Upper lobe of left lung (tissue), 6 donors: ENCODE measurements around the gene FMNL2. TPM values are rescaled to one million over a fixed set of nuclear protein-coding genes. Genes with fewer than 3 reads are reported as not detected.

ENCODE experiments used
- ATAC-seq, 2 donors: fragments of 200-7000 bp; cut with Tn5 transposase; one replicate each; pipeline ENCODE4 v1.9.1; 2022; ENCODE audit warnings: mild to moderate bottlenecking in 2 of 2, moderate library complexity in 2 of 2; ENCODE audit not compliant: low FRiP score in 2 of 2
- DNase-seq, 2 donors: peaks; one replicate each; pipeline ENCODE4 v3.0.0-alpha.2; 2019 to 2020
- H3K27ac ChIP-seq, 4 donors: fragments of 200-600 bp; sonication (generic); one replicate each; pipeline ENCODE4 v1.5.1; 2016 to 2019
- H3K27me3 ChIP-seq, 4 donors: fragments of 200-600 bp; sonication (generic); one replicate each; pipeline ENCODE4 v1.5.1; 2017 to 2019
- H3K36me3 ChIP-seq, 4 donors: fragments of 200-600 bp; sonication (generic); one replicate each; pipeline ENCODE4 v1.5.1; 2016 to 2019
- H3K4me1 ChIP-seq, 4 donors: fragments of 200-600 bp; sonication (generic); one replicate each; pipeline ENCODE4 v1.5.1; 2018 to 2019
- H3K4me3 ChIP-seq, 4 donors: fragments of 200-600 bp; sonication (generic); one replicate each; pipeline ENCODE4 v1.5.1; 2017 to 2019; ENCODE audit warnings: mild to moderate bottlenecking in 2 of 4, moderate library complexity in 1 of 4
- H3K9me3 ChIP-seq, 4 donors: fragments of 200-600 bp; sonication (generic); one replicate each; pipeline ENCODE4 v1.5.1; 2018 to 2019
- EP300 ChIP-seq, 4 donors: sonication (generic); formaldehyde crosslinking; IDR thresholded peaks; one replicate each; pipeline ENCODE4 v1.5.1; 2017; ENCODE audit warnings: antibody characterized with exemption in 4 of 4, control low read depth in 2 of 4
- POLR2A ChIP-seq, 4 donors: fragments of 450-650 bp; IDR thresholded peaks; one replicate each; pipeline ENCODE4 v1.5.1; 2016 to 2017; ENCODE audit warnings: antibody characterized with exemption in 4 of 4, mild to moderate bottlenecking in 2 of 4
- POLR2AphosphoS5 ChIP-seq, 2 donors: sonication (generic); formaldehyde crosslinking; IDR thresholded peaks; one replicate each; pipeline ENCODE4 v1.5.1; 2017; ENCODE audit warnings: antibody characterized with exemption in 2 of 2
- WGBS, 2 donors: methylation state at CpG; one replicate each; pipeline ENCODE4 v1.1.5; 2017 to 2018; 5-methylcytosine and 5-hydroxymethylcytosine counted together
- total RNA-seq, 6 donors: library from RNA; depleted of rRNA in 4 of 6; stranded (reverse); fragments of >200 nt in 4 of 6; gene quantifications; one replicate each; pipeline versions ENCODE4 v1.1.0 to v1.2.1, GENCODE V29; 2016 to 2021
- TF ChIP-seq, protein P1 (sequence below), 6 experiments: fragments of 450-650 bp in 4 of 6; fragments of 200-600 bp in 2 of 6; sonication (generic) in 2 of 6; IDR thresholded peaks; one replicate each; pipeline ENCODE4 v1.5.1; 2016 to 2019; ENCODE audit warnings: antibody characterized with exemption in 6 of 6
- donor health status: DM: no; HTN: no; CAD: no; lungs with moderate emphysema.
- donor health status: DM: no; HTN: yes; CAD: no; lungs with severe emphysema.

FMNL2 gene
- total RNA-seq, 6 donors from 2014 or later = 49.9 to 160 (median 66.9) TPM

- no peak for TF ChIP-seq POLR2AphosphoS5 (IDR thresholded peaks at IDR 0.05)
- TF ChIP-seq, protein P1, sequence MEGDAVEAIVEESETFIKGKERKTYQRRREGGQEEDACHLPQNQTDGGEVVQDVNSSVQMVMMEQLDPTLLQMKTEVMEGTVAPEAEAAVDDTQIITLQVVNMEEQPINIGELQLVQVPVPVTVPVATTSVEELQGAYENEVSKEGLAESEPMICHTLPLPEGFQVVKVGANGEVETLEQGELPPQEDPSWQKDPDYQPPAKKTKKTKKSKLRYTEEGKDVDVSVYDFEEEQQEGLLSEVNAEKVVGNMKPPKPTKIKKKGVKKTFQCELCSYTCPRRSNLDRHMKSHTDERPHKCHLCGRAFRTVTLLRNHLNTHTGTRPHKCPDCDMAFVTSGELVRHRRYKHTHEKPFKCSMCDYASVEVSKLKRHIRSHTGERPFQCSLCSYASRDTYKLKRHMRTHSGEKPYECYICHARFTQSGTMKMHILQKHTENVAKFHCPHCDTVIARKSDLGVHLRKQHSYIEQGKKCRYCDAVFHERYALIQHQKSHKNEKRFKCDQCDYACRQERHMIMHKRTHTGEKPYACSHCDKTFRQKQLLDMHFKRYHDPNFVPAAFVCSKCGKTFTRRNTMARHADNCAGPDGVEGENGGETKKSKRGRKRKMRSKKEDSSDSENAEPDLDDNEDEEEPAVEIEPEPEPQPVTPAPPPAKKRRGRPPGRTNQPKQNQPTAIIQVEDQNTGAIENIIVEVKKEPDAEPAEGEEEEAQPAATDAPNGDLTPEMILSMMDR (IDR thresholded peaks at IDR 0.05) = no peak
- no peak overlapping the region for H3K27ac ChIP-seq
- DNase-seq (no peak), ATAC-seq (no peak)
- H3K27me3 ChIP-seq = no peaks in the 10 kb centered on the region
- no peak overlapping the region for H3K4me3 ChIP-seq
- H3K9me3 ChIP-seq = no peaks in the 10 kb centered on the region
- H3K36me3 ChIP-seq = peaks cover 0 to 5% (median 0%) of the 10 kb centered on the region in 4 donors
- 74 to 78% methylated on average over 7 of the region's 7 CpGs for WGBS, 2 donors
- no peaks in the 10 kb centered on the region for H3K4me1 ChIP-seq
Observed at GRCh38 chr2:152587187-152587947, 252.4 kb downstream of the FMNL2 start.

DNA sequence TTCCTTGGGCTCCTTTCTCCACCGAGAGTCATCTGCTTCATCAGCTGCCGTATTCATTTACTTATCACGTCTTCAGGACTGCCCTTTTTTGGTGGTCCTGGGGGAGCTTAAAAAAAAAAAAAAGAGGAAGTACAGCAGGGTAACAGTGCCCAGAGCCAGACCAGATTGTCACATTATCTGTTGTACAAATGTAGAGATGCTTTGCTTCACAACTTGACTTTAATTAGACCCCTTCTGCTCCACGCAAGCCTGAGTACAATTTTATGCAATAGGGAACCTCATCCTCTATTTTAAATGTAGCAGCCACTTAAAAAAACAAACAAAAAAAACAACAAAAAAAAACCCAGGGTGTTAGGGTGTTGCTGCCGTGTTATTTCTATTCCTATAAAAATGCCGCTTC, 254.0 kb downstream of the FMNL2 start:
- no peak overlapping the region for H3K27ac ChIP-seq
- 77 to 84% methylated on average over 6 of the region's 6 CpGs for WGBS, 2 donors
- DNase-seq = no peak

DNA sequence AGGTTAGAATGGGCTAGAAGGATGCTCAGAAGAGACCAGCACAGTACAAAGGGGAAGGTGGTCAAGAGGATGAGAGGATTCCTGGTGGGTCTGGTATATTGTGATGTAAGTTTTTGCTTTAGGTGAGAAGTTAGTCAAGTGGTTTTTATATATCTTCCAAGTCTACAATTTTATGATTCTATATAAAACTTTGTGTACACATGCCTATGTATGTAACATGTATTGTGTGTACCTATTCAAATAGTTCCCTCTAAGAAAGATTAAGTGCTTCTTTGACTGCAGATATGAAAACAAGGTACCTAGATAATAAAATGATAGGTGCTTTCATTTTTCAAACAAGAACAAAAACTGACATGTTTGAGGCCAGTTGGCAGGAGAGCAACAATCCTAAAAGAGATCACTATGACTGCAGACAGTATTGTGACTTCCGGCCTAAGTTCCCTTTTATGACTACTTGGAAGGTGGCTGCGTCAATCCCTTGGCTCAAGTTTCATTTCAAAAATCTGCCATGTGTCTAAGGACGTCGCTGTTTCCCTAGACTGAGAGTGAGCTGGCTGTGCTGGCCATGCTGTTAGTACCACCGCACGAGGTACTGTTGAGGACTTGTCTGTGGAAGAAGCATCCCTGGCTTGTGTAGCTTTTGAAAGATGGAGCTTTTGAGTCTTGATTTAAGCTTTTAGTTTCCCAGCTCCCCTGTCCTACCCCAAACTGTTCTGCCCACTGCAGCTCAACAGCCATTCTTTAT, 259.2 kb downstream of the FMNL2 start:
- 67 to 70% methylated on average over 6 of the region's 6 CpGs for WGBS, 2 donors
- Histone ChIP-seq H3K4me1 (no peaks in the 10 kb centered on the region), H3K36me3 (peaks cover 0 to 5% (median 0%) of the 10 kb centered on the region in 4 donors), H3K9me3 (no peaks in the 10 kb centered on the region), H3K27ac (peak overlapping the region in 2 of 4 donors; percentile 16 to 39), H3K4me3 (no peak overlapping the region), H3K27me3 (no peaks in the 10 kb centered on the region)
- peak in 1 of 2 donors; percentile 51 for DNase-seq
- TF ChIP-seq, protein P1 (IDR thresholded peaks at IDR 0.05) = no peak
- TF ChIP-seq POLR2A (IDR thresholded peaks at IDR 0.05) (no peak), EP300 (IDR thresholded peaks at IDR 0.05) (peak in 1 of 4 donors; percentile 27), POLR2AphosphoS5 (IDR thresholded peaks at IDR 0.05) (no peak)
- peak; percentile 55 to 86 for ATAC-seq

More for the DNA sequence above, 254.0 kb downstream of the FMNL2 start:
- Histone ChIP-seq H3K36me3 (peaks cover 0 to 5% (median 0%) of the 10 kb centered on the region in 4 donors), H3K27me3 (no peaks in the 10 kb centered on the region), H3K9me3 (no peaks in the 10 kb centered on the region), H3K4me3 (no peak overlapping the region), H3K4me1 (no peaks in the 10 kb centered on the region)
- no peak for ATAC-seq
- no peak for TF ChIP-seq EP300 (IDR thresholded peaks at IDR 0.05)
- TF ChIP-seq, protein P1 (IDR thresholded peaks at IDR 0.05) = no peak
- no peak for TF ChIP-seq POLR2A (IDR thresholded peaks at IDR 0.05)
- no peak for TF ChIP-seq POLR2AphosphoS5 (IDR thresholded peaks at IDR 0.05)

- DNase-seq = no peak
- TF ChIP-seq, protein P1 (IDR thresholded peaks at IDR 0.05) = no peak
- TF ChIP-seq POLR2A (IDR thresholded peaks at IDR 0.05) = no peak
- TF ChIP-seq POLR2AphosphoS5 (IDR thresholded peaks at IDR 0.05) = no peak
- TF ChIP-seq EP300 (IDR thresholded peaks at IDR 0.05) = no peak
- WGBS, 2 donors = 64% methylated on average over 3 of the region's 3 CpGs
- Histone ChIP-seq H3K27me3 (no peaks in the 10 kb centered on the region), H3K27ac (no peak overlapping the region), H3K9me3 (no peaks in the 10 kb centered on the region), H3K4me1 (no peaks in the 10 kb centered on the region), H3K36me3 (peaks cover 0 to 5% (median 0%) of the 10 kb centered on the region in 4 donors), H3K4me3 (no peak overlapping the region)
- peak in 1 of 2 donors; percentile 66 for ATAC-seq
Observed at GRCh38 chr2:152594792-152595191, 259.8 kb downstream of the FMNL2 start.
